CD4-positive, alpha-beta T cell treated with Interleukin-1 beta for 1 hour (primary cell): Measurements from ENCODE around the gene NR1H4.
"Not testable (repeated sequence)": the region's sequence is repeated elsewhere in the genome, so short reads cannot be mapped to it uniquely, and the experiment has no call there.

Source experiments
- DNase-seq, 2 donors: peaks; one replicate each; pipeline ENCODE4 v3.0.0-alpha.2; 2020 to 2022

NR1H4 gene

DNA sequence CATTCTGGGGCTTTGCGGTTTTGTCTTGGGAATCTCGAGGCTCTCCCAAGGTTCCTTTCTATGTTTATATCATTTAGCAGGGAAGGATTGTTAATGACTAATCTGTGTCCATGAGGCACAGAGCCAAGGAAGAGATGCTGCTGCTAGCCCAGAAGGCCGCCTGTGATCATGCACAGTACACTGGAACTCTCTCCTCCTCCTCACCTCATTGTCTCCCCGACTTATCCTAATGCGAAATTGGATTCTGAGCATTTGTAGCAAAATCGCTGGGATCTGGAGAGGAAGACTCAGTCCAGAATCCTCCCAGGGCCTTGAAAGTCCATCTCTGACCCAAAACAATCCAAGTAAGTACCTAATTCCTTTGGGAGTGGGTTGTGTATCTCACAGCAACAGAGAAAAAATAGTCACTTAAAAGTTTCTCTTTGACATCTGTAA is at the start of gene NR1H4:
NR1H4 (plus strand) TSS at position 151 of the 435 bp plus-strand sequence. CDS start 19,458 bp downstream, outside the sequence.
- no peak for DNase-seq

DNA sequence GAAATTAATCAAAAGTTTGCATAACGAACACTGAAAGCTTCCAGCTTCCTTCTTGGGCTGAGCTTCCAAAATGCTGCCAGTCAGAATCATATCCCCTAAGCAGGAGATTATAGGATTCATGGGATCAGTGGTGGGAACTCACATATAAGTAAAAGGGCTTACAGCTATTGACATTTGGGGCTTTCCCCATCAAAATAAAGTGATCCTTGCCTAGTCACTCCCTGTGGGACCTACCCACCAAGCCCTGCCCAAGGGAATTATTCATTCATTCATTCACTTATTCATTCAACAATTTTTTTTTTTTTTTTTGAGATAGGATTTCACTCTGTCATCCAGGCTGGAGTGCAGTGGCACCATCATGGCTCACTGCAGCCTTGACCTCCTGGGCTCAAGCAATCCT is 47.5 kb upstream of the NR1H4 start:
- no peak for DNase-seq

- DNase-seq = no peak
Observed at GRCh38 chr12:100427078-100427477, 46.6 kb upstream of the NR1H4 start.

DNA sequence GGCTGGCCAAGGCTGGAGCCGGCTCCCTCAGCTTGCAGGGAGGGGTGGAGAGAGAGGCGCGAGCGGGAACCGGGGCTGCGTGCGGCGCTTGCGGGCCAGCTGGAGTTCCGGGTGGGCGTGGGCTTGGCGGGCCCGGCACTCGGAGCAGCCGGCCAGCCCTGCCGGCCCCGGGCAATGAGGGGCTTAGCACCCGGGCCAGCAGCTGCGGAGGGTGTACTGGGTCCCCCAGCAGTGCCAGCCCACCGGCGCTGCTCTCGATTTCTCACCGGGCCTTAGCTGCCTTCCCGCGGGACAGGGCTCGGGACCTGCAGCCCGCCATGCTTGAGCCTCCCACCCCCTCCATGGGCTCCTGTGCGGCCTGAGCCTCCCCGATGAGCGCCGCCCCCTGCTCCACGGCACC is 43.4 kb upstream of the NR1H4 start:
- not testable (repeated sequence) for DNase-seq

GRCh38 chr12:100433701-100434100 is 40.0 kb upstream of the NR1H4 start:
- no peak for DNase-seq

- DNase-seq = no peak
Observed at GRCh38 chr12:100434177-100434576, 39.5 kb upstream of the NR1H4 start.

GRCh38 chr12:100435957-100436356 is 37.7 kb upstream of the NR1H4 start:
- DNase-seq = no peak

GRCh38 chr12:100437038-100437841 is 36.4 kb upstream of the NR1H4 start:
- no peak for DNase-seq

DNA sequence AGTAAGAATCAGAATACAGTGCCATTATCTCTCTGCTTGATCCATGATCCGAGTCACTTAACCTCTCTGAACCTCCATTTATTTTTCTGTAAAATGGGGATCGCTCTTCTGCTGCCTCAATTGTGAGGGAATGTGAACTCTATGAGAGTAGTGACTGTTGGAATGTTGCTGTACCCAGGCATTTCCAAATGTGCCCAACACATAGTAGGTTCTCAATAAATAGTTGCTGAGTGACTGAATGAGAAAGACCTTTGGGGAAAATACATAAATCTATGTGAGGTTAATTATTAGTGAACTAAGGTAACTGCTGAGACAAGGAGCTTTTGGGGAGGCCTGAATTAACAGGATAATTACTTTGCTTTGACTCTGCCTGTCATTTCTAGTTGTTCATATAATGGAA is 33.9 kb upstream of the NR1H4 start:
- DNase-seq = no peak

- no peak for DNase-seq
Observed at GRCh38 chr12:100442403-100442802, 31.3 kb upstream of the NR1H4 start.

- DNase-seq = no peak
Observed at GRCh38 chr12:100443434-100443833, 30.2 kb upstream of the NR1H4 start.

DNA sequence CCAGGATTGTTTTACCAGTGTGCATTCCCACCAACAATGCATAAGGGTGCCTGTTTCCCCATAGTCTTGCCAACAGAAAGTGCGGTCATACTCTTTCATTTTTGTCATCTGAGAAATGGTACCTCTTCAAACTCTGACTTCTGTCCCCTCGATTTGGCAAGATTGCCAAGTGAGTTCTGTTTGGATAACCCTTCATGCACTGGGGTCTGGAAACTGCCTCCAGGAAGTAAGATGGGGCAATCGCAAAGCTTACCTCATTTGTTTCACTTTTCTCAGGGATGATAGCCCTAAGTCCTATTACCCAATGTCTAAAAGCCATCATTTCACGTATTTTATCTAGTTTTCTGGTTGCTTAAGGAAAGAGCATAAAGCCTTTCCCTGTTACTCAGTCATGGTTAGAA is 28.6 kb upstream of the NR1H4 start:
- no peak for DNase-seq

DNA sequence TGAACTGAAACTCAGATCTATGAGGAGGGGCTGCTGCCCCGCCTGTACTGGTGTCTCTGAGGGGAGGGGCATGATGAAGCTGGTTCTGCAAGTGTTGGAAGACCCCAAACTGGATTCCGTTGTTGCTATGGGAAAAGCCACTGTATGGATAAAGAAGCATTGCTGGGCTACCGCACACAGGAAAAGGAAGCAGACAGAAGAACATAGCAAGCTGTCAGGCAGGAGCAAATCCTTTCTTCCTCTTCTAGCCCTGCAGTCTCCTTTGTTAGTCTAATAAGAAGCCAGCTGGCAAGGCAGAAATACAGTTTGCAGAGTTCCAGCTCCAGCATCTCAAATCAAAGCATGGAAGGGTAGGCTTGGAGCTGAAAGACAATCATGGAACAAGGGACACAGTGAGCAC is 26.3 kb upstream of the NR1H4 start:
- no peak for DNase-seq

GRCh38 chr12:100448656-100449055 is 25.0 kb upstream of the NR1H4 start:
- DNase-seq = no peak

- DNase-seq = no peak
Observed at GRCh38 chr12:100450735-100451134, 22.9 kb upstream of the NR1H4 start.

DNA sequence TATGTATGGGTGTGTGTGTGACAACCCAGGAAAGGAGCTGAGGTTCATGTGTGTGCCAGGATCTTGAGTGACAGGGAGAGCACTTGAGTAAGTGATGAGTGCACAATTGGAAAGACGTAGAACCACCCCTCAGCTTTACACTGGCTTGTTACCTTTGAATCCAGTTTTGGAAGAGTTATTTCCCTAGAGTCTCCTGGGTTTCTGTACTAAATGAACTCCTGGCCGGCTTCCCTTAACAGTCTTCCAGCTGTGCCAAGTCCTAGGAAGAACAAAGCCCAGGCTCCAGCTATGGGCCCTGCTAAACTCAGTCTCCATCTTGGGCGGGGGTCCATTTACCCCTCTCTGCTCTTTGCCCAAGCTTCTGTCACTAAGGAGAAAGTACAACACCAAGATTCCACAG is 19.7 kb upstream of the NR1H4 start:
- DNase-seq = no peak

DNA sequence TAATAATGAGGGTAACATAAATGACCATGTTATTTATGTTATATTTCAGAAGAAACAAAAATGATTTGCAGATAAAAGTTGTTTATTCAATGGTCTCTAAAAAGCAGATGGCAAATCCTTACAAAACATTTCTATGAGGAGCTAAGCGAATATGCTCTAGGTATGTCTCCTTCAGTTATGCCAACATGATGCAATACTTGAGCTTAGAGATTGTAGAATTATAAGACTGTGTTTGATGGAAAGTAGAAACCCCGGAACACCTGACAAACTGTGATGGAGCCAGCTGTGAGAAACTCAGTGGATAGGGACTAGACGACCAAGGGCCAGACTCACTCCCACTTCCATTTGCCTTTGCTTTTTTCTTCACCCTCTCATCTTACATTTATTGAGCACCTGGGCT is 17.8 kb upstream of the NR1H4 start:
- DNase-seq = no peak

DNA sequence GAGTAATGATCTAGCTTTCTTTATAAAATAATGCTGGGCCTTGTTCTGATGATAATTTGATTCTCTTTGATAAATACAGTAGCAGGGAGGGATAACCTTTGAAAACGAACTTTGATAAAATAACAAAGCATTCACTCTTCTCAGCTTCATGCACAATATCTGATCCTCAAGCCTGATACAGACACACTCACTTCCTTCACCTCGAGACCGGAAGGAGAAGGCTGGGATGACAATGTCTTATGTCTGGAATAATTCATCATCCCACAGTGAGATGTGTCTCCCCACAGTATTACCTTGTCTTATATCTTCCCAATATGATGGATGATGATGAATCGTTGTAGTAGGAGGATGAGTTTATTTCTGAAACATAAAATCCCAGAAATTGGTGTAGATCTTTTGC is 15.5 kb upstream of the NR1H4 start:
- DNase-seq = no peak

DNA sequence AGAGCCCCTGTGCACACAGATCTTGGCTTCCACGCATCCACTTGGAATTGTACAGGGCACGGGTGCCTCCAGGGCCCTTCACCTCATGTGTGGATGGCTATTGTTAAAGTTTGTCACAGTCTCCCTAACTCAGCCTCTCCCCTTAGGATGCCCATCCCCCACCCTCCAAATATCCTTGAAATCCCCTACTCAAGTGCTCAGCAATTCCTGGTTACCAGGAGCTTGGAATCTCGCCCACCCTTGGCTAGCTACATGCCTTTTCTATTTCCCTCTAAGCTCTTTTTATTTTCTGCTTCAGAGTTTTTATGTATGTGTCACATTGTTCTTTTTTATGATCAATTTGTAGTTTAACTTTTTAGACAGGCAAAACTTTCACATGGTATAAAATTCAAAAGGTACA is 13.0 kb upstream of the NR1H4 start:
- DNase-seq = no peak

GRCh38 chr12:100461330-100461973 is 12.2 kb upstream of the NR1H4 start:
- DNase-seq = no peak

GRCh38 chr12:100463661-100464060 is 10.0 kb upstream of the NR1H4 start:
- no peak for DNase-seq

GRCh38 chr12:100464529-100464928 is 9.1 kb upstream of the NR1H4 start:
- no peak for DNase-seq

GRCh38 chr12:100468126-100468525 is 5.5 kb upstream of the NR1H4 start:
- DNase-seq = no peak

DNA sequence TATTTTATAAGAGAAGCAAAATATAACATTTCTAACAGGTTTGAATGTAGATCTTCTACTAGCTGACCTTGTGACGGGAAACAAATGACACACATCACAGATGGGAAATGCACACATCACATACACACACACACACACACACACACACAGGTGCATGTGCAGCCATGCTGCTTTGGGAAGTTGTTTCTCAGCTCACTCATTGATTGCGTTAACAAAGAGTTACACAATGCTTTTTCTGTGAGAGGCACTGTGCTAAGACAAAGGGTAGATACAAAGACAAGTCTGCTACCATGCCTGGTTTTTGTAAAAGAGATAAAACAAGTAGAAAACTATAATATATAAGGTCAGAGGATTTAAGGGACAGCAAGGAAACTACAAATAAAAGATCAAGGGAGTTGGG is 1.3 kb upstream of the NR1H4 start:
- DNase-seq = no peak
